Cardiac muscle cell (in vitro differentiated cells and primary cell): ENCODE data around the gene CLEC3B. TPM values are rescaled to one million over a fixed set of nuclear protein-coding genes. Genes with fewer than 3 reads are reported as not detected.

Source experiments
- DNase-seq, 2 donors: peaks; one replicate each; pipeline versions ENCODE4 v3.0.0 to v3.0.0-alpha.2; 2010 to 2017; ENCODE audit warnings: low read depth in 1 of 2, low spot score in 1 of 2
- H3K27ac ChIP-seq: fragments of 200-600 bp; sonication (generic); 2 replicates; pipeline ENCODE4 v1.5.1; 2016
- H3K27me3 ChIP-seq: fragments of 200-600 bp; sonication (generic); 2 replicates; pipeline ENCODE4 v1.6.0; 2016; ENCODE audit warnings: control low read depth
- H3K36me3 ChIP-seq: fragments of 200-600 bp; sonication (generic); 2 replicates; pipeline ENCODE4 v1.5.1; 2016; ENCODE audit warnings: control low read depth
- H3K4me1 ChIP-seq: fragments of 200-600 bp; sonication (generic); 2 replicates; pipeline ENCODE4 v1.8.1; 2017; ENCODE audit warnings: low read depth, mild to moderate bottlenecking, mixed run types
- H3K4me3 ChIP-seq: fragments of 200-600 bp; sonication (generic); 2 replicates; pipeline ENCODE4 v1.5.1; 2016; ENCODE audit warnings: mild to moderate bottlenecking
- H3K9me3 ChIP-seq: fragments of 200-600 bp; sonication (generic); 2 replicates; pipeline ENCODE4 v1.5.1; 2017; ENCODE audit warnings: low read depth, mild to moderate bottlenecking, control low read depth
- polyA plus RNA-seq: library from polyadenylated mRNA; unstranded; fragments of >200 nt; fragmentation: Nextera tagmentation; extraction: Ambion mirVana; gene quantifications from 2 replicates; pipeline ENCODE4 v1.2.1, GENCODE V29; 2016
- total RNA-seq: library from RNA; depleted of rRNA; stranded (reverse); fragments of >200 nt; gene quantifications from 2 replicates; pipeline ENCODE4 v1.2.3, GENCODE V29; 2016
- TF ChIP-seq, protein P1 (sequence below): IDR thresholded peaks from 2 replicates; pipeline ENCODE4 v1.5.1; 2012; ENCODE audit warnings: low read depth, mild to moderate bottlenecking, low read length

The CLEC3B gene
- total and polyA plus RNA-seq, 2 experiments from 2014 or later, result 0.21 to 1.3 TPM

DNA sequence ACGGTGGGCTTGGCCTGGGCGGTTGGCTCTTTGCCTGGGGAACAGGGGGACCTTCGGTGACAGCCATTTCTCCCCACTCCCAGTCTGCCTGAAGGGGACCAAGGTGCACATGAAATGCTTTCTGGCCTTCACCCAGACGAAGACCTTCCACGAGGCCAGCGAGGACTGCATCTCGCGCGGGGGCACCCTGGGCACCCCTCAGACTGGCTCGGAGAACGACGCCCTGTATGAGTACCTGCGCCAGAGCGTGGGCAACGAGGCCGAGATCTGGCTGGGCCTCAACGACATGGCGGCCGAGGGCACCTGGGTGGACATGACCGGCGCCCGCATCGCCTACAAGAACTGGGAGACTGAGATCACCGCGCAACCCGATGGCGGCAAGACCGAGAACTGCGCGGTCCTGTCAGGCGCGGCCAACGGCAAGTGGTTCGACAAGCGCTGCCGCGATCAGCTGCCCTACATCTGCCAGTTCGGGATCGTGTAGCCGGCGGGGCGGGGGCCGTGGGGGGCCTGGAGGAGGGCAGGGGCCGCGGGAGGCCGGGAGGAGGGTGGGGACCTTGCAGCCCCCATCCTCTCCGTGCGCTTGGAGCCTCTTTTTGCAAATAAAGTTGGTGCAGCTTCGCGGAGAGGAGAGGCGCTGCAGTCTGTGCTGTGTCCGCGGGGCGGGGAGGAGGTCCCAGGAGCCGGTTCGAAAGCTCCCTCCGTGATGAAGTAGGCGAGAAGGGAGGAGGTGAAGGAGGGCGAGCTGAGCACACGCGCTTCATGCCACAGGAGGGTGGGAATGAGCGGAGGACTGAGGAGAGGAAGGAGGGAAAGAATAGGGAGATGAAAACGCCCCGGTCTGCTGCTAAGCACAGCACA lies 9.6 kb downstream of the CLEC3B start:
- peak; percentile 30 to 46 for DNase-seq
- TF ChIP-seq, protein P1, sequence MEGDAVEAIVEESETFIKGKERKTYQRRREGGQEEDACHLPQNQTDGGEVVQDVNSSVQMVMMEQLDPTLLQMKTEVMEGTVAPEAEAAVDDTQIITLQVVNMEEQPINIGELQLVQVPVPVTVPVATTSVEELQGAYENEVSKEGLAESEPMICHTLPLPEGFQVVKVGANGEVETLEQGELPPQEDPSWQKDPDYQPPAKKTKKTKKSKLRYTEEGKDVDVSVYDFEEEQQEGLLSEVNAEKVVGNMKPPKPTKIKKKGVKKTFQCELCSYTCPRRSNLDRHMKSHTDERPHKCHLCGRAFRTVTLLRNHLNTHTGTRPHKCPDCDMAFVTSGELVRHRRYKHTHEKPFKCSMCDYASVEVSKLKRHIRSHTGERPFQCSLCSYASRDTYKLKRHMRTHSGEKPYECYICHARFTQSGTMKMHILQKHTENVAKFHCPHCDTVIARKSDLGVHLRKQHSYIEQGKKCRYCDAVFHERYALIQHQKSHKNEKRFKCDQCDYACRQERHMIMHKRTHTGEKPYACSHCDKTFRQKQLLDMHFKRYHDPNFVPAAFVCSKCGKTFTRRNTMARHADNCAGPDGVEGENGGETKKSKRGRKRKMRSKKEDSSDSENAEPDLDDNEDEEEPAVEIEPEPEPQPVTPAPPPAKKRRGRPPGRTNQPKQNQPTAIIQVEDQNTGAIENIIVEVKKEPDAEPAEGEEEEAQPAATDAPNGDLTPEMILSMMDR, result no peak
- no peaks in the 10 kb centered on the region for H3K9me3 ChIP-seq
- peaks cover 11% of the 10 kb centered on the region for H3K4me1 ChIP-seq
- H3K27me3 ChIP-seq, result peaks cover 44% of the 10 kb centered on the region
- H3K27ac ChIP-seq, result no peak overlapping the region
- peak overlapping the region; percentile 20 for H3K4me3 ChIP-seq
- H3K36me3 ChIP-seq, result no peaks in the 10 kb centered on the region

DNA sequence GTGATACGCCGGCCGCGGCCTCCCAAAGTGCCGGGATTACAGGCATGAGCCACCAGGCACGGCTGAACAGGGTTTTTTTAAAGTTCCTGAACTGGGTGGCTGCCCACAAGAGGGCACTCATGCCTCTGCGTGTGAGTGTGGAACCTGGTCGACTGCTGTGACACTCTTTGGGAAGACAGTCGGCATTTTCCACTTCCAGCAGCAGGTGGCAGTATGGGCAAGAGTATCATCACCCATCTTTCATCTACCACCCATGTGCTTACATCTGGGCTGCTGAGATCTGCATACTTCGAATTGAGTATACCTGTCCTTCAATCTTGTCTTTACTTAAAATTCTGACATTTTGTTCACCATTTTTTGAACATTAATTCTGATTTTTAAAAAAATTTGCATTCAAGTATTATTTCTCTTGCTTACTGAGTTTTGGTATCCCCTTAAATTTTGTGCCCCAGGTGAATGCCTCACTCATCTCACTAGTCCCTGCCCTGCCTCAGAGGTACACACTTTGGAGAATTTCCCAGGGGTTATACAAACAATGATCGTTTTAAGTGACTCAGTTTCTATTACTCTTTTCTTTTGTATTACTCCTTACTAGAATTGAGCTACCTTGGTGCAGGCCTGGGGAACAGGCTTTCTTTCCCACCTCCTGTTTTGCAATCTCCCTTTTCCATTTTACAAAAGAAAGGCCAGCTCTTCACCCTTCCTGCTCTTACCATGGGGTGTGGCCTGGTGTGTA lies 11.8 kb downstream of the CLEC3B start:
- H3K27me3 ChIP-seq, result peaks cover 38% of the 10 kb centered on the region
- peak; percentile 92 to 95 for DNase-seq
- H3K4me3 ChIP-seq, result no peak overlapping the region
- H3K27ac ChIP-seq, result no peak overlapping the region
- TF ChIP-seq, protein P1, result peak; percentile 88
- peaks cover 11% of the 10 kb centered on the region for H3K4me1 ChIP-seq
- no peaks in the 10 kb centered on the region for H3K36me3 ChIP-seq
- H3K9me3 ChIP-seq, result no peaks in the 10 kb centered on the region

DNA sequence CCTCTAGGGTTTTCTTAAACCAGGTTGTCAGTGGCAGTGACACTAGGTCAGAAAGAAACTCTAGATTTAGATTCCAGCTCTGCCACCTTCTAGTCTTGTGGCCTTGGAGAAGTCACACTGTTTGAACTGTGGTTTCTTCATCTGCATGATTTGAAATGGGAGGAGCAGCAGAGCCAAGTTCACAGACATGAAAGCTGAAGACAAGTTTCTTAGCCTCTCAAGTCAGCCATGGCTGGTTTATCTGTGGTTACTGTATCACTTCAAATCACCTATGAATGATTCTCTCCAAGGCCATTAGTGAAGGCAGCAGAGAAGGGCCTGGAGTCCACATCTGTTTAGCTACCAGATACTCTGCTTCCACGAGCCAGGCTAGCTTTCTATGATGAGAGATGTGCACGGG lies 15.6 kb downstream of the CLEC3B start:
- TF ChIP-seq, protein P1, result no peak
- no peak for DNase-seq
- Histone ChIP-seq H3K27ac (no peak overlapping the region), H3K9me3 (no peaks in the 10 kb centered on the region), H3K36me3 (no peaks in the 10 kb centered on the region), H3K4me3 (no peak overlapping the region), H3K4me1 (peaks cover 3% of the 10 kb centered on the region), H3K27me3 (peaks cover 10% of the 10 kb centered on the region)

DNA sequence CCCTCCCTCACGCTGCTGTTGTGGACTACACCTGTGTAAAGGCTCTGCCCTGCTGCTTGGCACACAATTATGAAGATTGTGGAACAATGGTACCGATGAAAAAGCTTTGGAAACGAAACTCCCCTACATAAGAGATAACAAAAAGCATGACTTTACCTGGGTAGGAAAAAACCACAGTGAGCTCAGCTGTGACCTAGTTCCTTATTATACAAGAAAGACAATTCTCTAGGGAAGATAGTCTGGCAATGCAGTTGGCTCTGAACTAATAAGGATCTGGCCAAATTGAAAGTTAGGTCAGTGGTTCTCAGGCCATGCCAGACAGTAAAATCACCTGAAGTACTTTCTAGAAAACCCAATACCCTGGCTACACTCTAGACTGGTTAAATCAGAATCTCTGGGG lies 16.1 kb downstream of the CLEC3B start:
- TF ChIP-seq, protein P1, result no peak
- DNase-seq, result no peak
- no peak overlapping the region for H3K27ac ChIP-seq
- peaks cover 10% of the 10 kb centered on the region for H3K27me3 ChIP-seq
- H3K4me3 ChIP-seq, result no peak overlapping the region
- no peaks in the 10 kb centered on the region for H3K36me3 ChIP-seq
- no peaks in the 10 kb centered on the region for H3K9me3 ChIP-seq
- H3K4me1 ChIP-seq, result no peaks in the 10 kb centered on the region

DNA sequence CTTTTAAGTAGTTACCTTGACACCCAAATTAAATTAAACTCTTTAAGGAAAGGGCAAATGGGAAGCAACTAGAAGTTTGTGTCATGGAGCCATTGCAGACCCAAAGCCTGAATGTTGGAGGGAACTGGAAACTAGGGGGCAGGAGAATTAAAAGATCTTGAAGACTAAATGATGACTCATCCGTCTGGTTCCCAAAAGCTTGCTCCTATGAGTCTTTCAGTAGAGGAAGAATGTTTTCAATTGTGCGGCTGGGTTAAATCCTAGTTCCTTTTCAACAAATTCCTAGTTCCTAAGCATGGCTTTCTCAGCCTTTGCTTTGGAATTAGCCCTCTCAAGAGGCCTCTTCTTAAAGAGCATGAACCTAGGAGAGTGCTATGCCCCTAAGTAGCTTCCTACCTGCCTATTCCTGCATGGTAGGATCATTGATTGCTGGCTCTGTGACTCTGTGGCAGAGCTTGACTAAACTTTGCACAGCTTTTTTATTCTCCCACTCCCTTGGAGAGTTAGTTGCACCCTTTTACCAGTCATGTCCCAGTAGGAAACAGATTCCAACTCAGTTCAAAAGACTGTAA lies 17.7 kb downstream of the CLEC3B start:
- Histone ChIP-seq H3K9me3 (no peaks in the 10 kb centered on the region), H3K27ac (no peak overlapping the region), H3K27me3 (peaks cover 20% of the 10 kb centered on the region), H3K4me1 (no peaks in the 10 kb centered on the region), H3K36me3 (no peaks in the 10 kb centered on the region), H3K4me3 (no peak overlapping the region)
- DNase-seq, result peak in 1 of 2 donors; percentile 80
- TF ChIP-seq, protein P1, result peak; percentile 32
